RWPE2 (cell line): Measurements from ENCODE around the gene TFEC.
"Not testable (repeated sequence)": the region's sequence is repeated elsewhere in the genome, so short reads cannot be mapped to it uniquely, and the experiment has no call there.

ENCODE experiments used
- ATAC-seq: fragments of 200-7000 bp; cut with Tn5 transposase; 3 replicates; pipeline ENCODE4 v1.9.1; 2021; ENCODE audit warnings: low read depth
- DNase-seq: peaks from one replicate; pipeline ENCODE4 v3.0.0-alpha.2; 2020; ENCODE audit warnings: low spot score
- H3K27ac ChIP-seq: fragments of 450-650 bp; 2 replicates; pipeline ENCODE4 v1.5.1; 2017; ENCODE audit warnings: mild to moderate bottlenecking; ENCODE audit not compliant: poor library complexity, severe bottlenecking
- H3K27me3 ChIP-seq: fragments of 250-450 bp; sonication (Bioruptor Pico); 2 replicates; pipeline ENCODE4 v1.5.1; 2021; ENCODE audit warnings: mild to moderate bottlenecking, moderate library complexity; ENCODE audit not compliant: insufficient read depth, poor library complexity, severe bottlenecking
- H3K36me3 ChIP-seq: fragments of 250-450 bp; sonication (Bioruptor Pico); 2 replicates; pipeline ENCODE4 v1.5.1; 2020; ENCODE audit warnings: low read depth, mild to moderate bottlenecking, moderate library complexity
- H3K4me1 ChIP-seq: fragments of 250-450 bp; sonication (Bioruptor Pico); 2 replicates; pipeline ENCODE4 v1.5.1; 2021; ENCODE audit warnings: mild to moderate bottlenecking, moderate library complexity; ENCODE audit not compliant: insufficient read depth, poor library complexity, severe bottlenecking
- H3K4me3 ChIP-seq: fragments of 250-450 bp; sonication (Bioruptor Pico); 2 replicates; pipeline ENCODE4 v1.5.1; 2021; ENCODE audit warnings: mild to moderate bottlenecking, moderate library complexity; ENCODE audit not compliant: severe bottlenecking
- H3K9me3 ChIP-seq: fragments of 250-450 bp; sonication (Bioruptor Pico); 2 replicates; pipeline ENCODE4 v1.5.1; 2021; ENCODE audit warnings: mild to moderate bottlenecking, moderate library complexity; ENCODE audit not compliant: severe bottlenecking
- TF ChIP-seq, protein P1 (sequence below): fragments of 450-650 bp; IDR thresholded peaks from one replicate; pipeline ENCODE4 v1.5.1; 2017; ENCODE audit warnings: mild to moderate bottlenecking, moderate library complexity; ENCODE audit not compliant: poor library complexity, severe bottlenecking

Gene TFEC

DNA sequence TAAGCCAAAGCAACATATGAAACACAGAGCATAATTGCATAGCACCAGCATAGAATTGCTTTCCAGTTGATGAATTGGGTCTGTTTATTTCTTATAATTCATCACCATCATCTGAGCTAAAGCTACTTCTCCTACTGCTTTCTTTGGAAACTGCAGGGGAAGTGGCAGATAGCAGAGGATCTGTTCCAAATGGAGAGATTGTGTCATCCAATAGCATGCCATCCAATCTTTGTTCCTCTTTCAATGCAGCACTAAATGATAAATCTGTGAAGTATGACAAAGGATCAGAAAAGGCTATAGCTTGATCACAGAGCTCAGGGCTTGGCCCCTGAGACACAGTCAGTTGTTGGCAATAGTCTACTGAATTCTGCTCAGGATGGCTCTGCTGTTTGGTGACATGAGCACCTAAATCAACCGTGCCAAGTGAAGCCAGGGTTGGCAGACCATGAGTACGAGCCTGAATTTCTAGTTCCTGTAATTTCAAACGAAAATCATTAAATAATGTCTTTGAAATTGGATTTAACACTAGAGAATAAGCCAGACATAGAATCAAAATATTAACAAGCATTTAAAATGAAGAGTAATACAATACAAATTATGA is 90.0 kb downstream of the TFEC start:
- DNase-seq (no peak), ATAC-seq (no peak)
- TF ChIP-seq, protein P1, sequence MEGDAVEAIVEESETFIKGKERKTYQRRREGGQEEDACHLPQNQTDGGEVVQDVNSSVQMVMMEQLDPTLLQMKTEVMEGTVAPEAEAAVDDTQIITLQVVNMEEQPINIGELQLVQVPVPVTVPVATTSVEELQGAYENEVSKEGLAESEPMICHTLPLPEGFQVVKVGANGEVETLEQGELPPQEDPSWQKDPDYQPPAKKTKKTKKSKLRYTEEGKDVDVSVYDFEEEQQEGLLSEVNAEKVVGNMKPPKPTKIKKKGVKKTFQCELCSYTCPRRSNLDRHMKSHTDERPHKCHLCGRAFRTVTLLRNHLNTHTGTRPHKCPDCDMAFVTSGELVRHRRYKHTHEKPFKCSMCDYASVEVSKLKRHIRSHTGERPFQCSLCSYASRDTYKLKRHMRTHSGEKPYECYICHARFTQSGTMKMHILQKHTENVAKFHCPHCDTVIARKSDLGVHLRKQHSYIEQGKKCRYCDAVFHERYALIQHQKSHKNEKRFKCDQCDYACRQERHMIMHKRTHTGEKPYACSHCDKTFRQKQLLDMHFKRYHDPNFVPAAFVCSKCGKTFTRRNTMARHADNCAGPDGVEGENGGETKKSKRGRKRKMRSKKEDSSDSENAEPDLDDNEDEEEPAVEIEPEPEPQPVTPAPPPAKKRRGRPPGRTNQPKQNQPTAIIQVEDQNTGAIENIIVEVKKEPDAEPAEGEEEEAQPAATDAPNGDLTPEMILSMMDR: no peak
- H3K4me1 ChIP-seq: no peaks in the 10 kb centered on the region
- H3K9me3 ChIP-seq: peaks cover 1% of the 10 kb centered on the region
- no peak overlapping the region for H3K4me3 ChIP-seq
- H3K27me3 ChIP-seq: peaks cover 3% of the 10 kb centered on the region
- H3K36me3 ChIP-seq: no peaks in the 10 kb centered on the region
- H3K27ac ChIP-seq: no peak overlapping the region

DNA sequence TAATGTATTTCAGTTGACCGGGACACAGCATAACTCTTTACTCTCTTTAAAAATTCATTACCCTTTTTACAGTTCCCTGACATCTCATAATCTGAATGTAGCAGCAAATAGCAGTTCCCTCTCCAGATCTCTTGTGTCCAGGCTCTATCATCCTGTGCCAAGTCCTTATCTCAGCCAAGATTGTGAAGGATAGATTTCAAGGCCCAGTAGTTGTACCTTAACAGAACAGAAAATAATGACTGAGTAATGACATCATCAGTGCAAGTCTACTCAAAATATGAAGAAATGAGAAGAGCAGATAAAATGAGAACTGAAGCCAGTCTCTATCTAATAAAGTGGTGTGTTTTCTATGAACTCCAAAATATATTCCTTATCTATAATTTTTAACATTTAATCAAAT is 92.6 kb downstream of the TFEC start:
- no peak overlapping the region for H3K27ac ChIP-seq
- TF ChIP-seq, protein P1: no peak
- H3K36me3 ChIP-seq: no peaks in the 10 kb centered on the region
- peaks cover 3% of the 10 kb centered on the region for H3K27me3 ChIP-seq
- ATAC-seq (no peak), DNase-seq (no peak)
- H3K4me1 ChIP-seq: no peaks in the 10 kb centered on the region
- no peak overlapping the region for H3K4me3 ChIP-seq
- H3K9me3 ChIP-seq: peaks cover 1% of the 10 kb centered on the region

DNA sequence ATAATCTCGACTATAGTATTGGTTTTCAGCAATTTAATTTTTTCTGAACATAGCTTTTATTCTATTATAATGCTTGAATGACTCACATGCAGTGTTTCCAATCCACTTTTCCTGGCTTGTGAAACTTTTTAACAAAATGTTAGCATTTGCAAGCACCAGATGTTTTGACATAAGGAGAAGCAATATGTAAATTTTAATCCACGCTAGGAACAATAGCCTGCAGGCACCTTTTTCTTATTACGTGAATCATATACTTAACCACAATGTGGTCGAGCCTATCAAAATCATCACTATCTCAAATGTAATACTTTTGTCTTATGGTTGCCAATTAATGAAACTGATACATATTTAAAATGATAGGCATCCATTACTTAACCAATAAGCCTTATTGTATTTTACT is 97.1 kb downstream of the TFEC start:
- Histone ChIP-seq H3K27me3 (peaks cover 3% of the 10 kb centered on the region), H3K4me3 (no peak overlapping the region), H3K4me1 (no peaks in the 10 kb centered on the region), H3K27ac (no peak overlapping the region), H3K36me3 (no peaks in the 10 kb centered on the region), H3K9me3 (no peaks in the 10 kb centered on the region)
- TF ChIP-seq, protein P1: no peak
- ATAC-seq: peak; percentile 35; the same call in 1 of the 3 replicates
- no peak for DNase-seq

DNA sequence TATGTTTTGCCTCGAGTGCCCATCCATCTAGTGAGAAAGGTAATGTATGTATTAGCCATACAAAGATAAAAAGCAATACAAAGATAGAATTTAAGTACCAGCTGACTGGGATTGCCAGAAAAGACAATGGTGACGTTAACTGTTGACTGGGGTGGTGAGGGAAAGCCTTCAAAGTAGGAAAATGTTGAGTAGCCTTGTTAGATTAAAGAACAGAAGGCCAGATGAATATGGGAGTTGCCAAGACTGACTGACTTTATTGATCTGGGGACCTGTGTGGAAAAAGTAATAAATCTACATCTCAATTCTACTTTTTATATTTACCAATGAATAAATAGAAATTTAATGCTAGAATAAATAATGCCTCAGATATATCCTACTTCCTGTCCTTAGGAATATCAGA is 97.7 kb downstream of the TFEC start:
- DNase-seq (no peak), ATAC-seq (no peak)
- Histone ChIP-seq H3K4me1 (no peaks in the 10 kb centered on the region), H3K4me3 (no peak overlapping the region), H3K9me3 (no peaks in the 10 kb centered on the region), H3K27ac (no peak overlapping the region), H3K27me3 (peaks cover 3% of the 10 kb centered on the region), H3K36me3 (no peaks in the 10 kb centered on the region)
- TF ChIP-seq, protein P1: no peak

DNA sequence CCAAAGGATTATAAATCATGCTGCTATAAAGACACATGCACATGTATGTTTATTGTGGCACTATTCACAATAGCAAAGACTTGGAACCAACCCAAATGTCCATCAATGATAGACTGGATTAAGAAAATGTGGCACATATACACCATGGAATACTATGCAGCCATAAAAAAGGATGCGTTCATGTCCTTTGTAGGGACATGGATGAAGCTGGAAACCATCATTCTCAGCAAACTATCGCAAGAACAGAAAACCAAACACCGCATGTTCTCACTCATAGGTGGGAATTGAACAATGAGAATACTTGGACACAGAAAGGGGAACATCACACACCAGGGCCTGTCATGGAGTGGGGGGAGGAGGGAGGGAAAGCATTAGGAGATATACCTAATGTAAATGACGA is 100.4 kb downstream of the TFEC start:
- not testable (repeated sequence) for ATAC-seq, H3K4me3 ChIP-seq, H3K36me3 ChIP-seq, H3K9me3 ChIP-seq, H3K27ac ChIP-seq, H3K27me3 ChIP-seq, H3K4me1 ChIP-seq, DNase-seq

DNA sequence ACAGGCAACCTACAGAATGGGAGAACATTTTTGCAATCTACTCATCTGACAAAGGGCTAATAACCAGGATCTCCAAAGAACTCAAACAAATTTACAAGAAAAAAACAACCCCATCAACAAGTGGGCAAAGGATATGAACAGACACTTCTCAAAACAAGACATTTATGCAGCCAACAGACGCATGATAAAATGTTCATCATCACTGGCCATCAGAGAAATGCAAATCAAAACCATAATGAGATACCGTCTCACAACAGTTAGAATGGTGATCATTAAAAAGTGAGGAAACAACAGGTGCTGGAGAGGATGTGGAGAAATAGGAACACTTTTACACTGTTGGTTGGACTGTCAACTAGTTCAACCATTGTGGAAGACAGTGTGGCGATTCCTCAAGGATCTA is 100.8 kb downstream of the TFEC start:
- H3K36me3 ChIP-seq, H3K4me1 ChIP-seq, H3K27ac ChIP-seq, H3K27me3 ChIP-seq, H3K4me3 ChIP-seq, DNase-seq, ATAC-seq, H3K9me3 ChIP-seq: not testable (repeated sequence)
